Measurements from ENCODE around the gene SOCS4.
"Not testable (repeated sequence)": the region's sequence is repeated elsewhere in the genome, so short reads cannot be mapped to it uniquely, and the experiment has no call there.

SOCS4 gene

GRCh38 chr14:55015006-55015405, 12.0 kb upstream of the SOCS4 start:
- no peak overlapping the region for H3K4me3 ChIP-seq (ENCODE audit: low read length)
- DNase-seq (ENCODE audit: low read depth) = peak; percentile 34
- TF ChIP-seq CTCF (IDR thresholded peaks at IDR 0.05; ENCODE audit: insufficient read depth, low read depth, low read length, missing control alignments) = no peak

- no peak overlapping the region for H3K4me3 ChIP-seq (ENCODE audit: low read length)
- peak; percentile 23 for DNase-seq (ENCODE audit: low read depth)
- no peak for TF ChIP-seq CTCF (IDR thresholded peaks at IDR 0.05; ENCODE audit: insufficient read depth, low read depth, low read length, missing control alignments)
These were observed 7.0 kb upstream of the SOCS4 start for GRCh38 chr14:55019968-55020554.

- not testable (repeated sequence) for DNase-seq (ENCODE audit: low read depth)
These were observed 2.7 kb upstream of the SOCS4 start for GRCh38 chr14:55024365-55024764.

GRCh38 chr14:55025948-55026347, 1.1 kb upstream of the SOCS4 start:
- no peak for TF ChIP-seq CTCF (IDR thresholded peaks at IDR 0.05; ENCODE audit: insufficient read depth, low read depth, low read length, missing control alignments)
- H3K4me3 ChIP-seq (ENCODE audit: low read length) = peak overlapping the region; percentile 63
- no peak for DNase-seq (ENCODE audit: low read depth)

More at GRCh38 chr14:55024365-55024764, 2.7 kb upstream of the SOCS4 start:
- not testable (repeated sequence) for H3K4me3 ChIP-seq (ENCODE audit: low read length)

- H3K4me3 ChIP-seq (ENCODE audit: low read length) = peak overlapping the region; percentile 63
- no peak for DNase-seq (ENCODE audit: low read depth)
- no peak for TF ChIP-seq CTCF (IDR thresholded peaks at IDR 0.05; ENCODE audit: insufficient read depth, low read depth, low read length, missing control alignments)
These were observed 619 bp upstream of the SOCS4 start for GRCh38 chr14:55026441-55026792.

GRCh38 chr14:55028066-55028465, 1.0 kb downstream of the SOCS4 start:
- peak overlapping the region; percentile 63 for H3K4me3 ChIP-seq (ENCODE audit: low read length)
- TF ChIP-seq CTCF (IDR thresholded peaks at IDR 0.05; ENCODE audit: insufficient read depth, low read depth, low read length, missing control alignments) = no peak
- no peak for DNase-seq (ENCODE audit: low read depth)

GRCh38 chr14:55028476-55028875, 1.4 kb downstream of the SOCS4 start:
- no peak for DNase-seq (ENCODE audit: low read depth)
- TF ChIP-seq CTCF (IDR thresholded peaks at IDR 0.05; ENCODE audit: insufficient read depth, low read depth, low read length, missing control alignments) = no peak
- H3K4me3 ChIP-seq (ENCODE audit: low read length) = peak overlapping the region; percentile 63

All from epithelial cell of esophagus (primary cell).